ENCODE results near the gene ATAT1. TPM values are rescaled to one million over a fixed set of nuclear protein-coding genes. Genes with fewer than 3 reads are reported as not detected.
A peak's percentile ranks its signal among the peaks of the same experiment; 100 is the strongest.

The ATAT1 gene
- total RNA-seq, 1 donor from 2014 or later = 11.4 TPM

DNA sequence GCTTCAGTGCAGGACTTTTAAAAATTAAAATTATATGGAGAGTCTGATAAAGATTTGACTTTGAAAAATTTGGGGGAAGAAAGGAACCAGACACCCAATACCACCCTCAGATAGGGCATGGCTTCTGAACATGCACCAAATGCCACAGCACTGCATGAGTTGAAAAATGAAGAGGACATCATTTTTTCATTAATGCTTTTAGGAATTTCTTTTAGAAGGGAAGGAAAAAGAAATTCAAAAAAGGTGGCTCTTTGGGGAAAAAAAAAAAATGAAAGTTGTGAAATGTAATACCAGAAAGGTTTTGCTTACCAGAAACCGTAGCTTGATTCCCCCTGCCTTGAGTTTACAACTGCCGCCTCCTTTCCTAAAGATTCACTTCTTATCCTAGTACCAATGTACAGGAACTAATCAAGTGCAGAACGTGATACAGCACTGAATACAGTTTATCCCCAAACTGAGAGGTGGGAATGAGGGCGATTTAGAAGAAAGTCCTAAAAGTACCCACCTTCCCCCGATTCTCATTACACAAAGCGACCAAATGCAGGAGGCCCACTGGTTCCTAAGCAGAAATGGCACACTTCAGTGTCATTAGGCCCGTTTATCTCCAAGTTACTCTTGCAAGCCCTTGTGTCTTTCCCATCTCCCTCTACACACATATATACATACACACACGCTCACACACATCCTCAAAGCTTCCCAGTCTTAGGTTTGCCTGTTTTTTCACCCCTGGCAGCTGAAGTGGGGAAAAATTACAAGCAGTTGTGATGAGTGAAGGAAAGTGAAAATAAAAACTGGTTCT, 12.4 kb upstream of the ATAT1 start:
- Mint-ChIP-seq H3K4me3 (ENCODE audit: unreplicated experiment) (peak overlapping the region; percentile 99), H3K4me1 (ENCODE audit: low read depth) (peaks cover 62% of the 10 kb centered on the region), H3K9me3 (ENCODE audit: low read depth) (no peaks in the 10 kb centered on the region), H3K36me3 (ENCODE audit: low read depth) (peaks cover 21% of the 10 kb centered on the region), H3K27ac (ENCODE audit: unreplicated experiment) (peak overlapping the region; percentile 100), H3K27me3 (ENCODE audit: low read depth) (no peaks in the 10 kb centered on the region)
- no peak for DNase-seq (ENCODE audit: low spot score)
- TF ChIP-seq, protein P1, sequence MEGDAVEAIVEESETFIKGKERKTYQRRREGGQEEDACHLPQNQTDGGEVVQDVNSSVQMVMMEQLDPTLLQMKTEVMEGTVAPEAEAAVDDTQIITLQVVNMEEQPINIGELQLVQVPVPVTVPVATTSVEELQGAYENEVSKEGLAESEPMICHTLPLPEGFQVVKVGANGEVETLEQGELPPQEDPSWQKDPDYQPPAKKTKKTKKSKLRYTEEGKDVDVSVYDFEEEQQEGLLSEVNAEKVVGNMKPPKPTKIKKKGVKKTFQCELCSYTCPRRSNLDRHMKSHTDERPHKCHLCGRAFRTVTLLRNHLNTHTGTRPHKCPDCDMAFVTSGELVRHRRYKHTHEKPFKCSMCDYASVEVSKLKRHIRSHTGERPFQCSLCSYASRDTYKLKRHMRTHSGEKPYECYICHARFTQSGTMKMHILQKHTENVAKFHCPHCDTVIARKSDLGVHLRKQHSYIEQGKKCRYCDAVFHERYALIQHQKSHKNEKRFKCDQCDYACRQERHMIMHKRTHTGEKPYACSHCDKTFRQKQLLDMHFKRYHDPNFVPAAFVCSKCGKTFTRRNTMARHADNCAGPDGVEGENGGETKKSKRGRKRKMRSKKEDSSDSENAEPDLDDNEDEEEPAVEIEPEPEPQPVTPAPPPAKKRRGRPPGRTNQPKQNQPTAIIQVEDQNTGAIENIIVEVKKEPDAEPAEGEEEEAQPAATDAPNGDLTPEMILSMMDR (IDR thresholded peaks at IDR 0.05) = no peak

DNA sequence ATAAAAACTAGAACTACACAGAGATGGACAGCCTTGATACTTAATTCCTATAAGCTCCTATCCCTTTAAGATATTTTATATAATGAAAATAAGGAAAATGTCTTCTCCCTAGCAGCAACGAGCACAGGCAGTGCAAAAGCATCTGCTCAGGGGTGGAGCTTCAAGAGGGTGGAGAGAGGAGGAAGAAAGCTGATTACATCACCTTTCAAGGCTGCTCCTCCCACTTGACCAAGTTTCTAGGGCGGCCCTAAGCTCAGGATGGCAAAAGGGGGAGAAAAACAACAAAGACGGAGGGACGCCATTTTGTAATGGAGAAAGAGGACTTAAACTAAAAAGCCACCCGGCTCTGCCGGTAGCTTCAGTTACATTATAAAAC, 11.8 kb upstream of the ATAT1 start:
- Mint-ChIP-seq H3K36me3 (ENCODE audit: low read depth) (peaks cover 19% of the 10 kb centered on the region), H3K4me1 (ENCODE audit: low read depth) (peaks cover 58% of the 10 kb centered on the region), H3K27ac (ENCODE audit: unreplicated experiment) (peak overlapping the region; percentile 100), H3K9me3 (ENCODE audit: low read depth) (no peaks in the 10 kb centered on the region), H3K27me3 (ENCODE audit: low read depth) (no peaks in the 10 kb centered on the region), H3K4me3 (ENCODE audit: unreplicated experiment) (peak overlapping the region; percentile 99)
- TF ChIP-seq, protein P1 (IDR thresholded peaks at IDR 0.05) = no peak
- DNase-seq (ENCODE audit: low spot score) = no peak

- Mint-ChIP-seq H3K4me1 (ENCODE audit: low read depth) (peaks cover 54% of the 10 kb centered on the region), H3K4me3 (ENCODE audit: unreplicated experiment) (peak overlapping the region; percentile 99), H3K27ac (ENCODE audit: unreplicated experiment) (peak overlapping the region; percentile 100), H3K36me3 (ENCODE audit: low read depth) (peaks cover 19% of the 10 kb centered on the region), H3K9me3 (ENCODE audit: low read depth) (no peaks in the 10 kb centered on the region), H3K27me3 (ENCODE audit: low read depth) (no peaks in the 10 kb centered on the region)
- TF ChIP-seq, protein P1 (IDR thresholded peaks at IDR 0.05) = no peak
- no peak for DNase-seq (ENCODE audit: low spot score)
Observed at GRCh38 chr6:30615219-30615957, 11.3 kb upstream of the ATAT1 start.

DNA sequence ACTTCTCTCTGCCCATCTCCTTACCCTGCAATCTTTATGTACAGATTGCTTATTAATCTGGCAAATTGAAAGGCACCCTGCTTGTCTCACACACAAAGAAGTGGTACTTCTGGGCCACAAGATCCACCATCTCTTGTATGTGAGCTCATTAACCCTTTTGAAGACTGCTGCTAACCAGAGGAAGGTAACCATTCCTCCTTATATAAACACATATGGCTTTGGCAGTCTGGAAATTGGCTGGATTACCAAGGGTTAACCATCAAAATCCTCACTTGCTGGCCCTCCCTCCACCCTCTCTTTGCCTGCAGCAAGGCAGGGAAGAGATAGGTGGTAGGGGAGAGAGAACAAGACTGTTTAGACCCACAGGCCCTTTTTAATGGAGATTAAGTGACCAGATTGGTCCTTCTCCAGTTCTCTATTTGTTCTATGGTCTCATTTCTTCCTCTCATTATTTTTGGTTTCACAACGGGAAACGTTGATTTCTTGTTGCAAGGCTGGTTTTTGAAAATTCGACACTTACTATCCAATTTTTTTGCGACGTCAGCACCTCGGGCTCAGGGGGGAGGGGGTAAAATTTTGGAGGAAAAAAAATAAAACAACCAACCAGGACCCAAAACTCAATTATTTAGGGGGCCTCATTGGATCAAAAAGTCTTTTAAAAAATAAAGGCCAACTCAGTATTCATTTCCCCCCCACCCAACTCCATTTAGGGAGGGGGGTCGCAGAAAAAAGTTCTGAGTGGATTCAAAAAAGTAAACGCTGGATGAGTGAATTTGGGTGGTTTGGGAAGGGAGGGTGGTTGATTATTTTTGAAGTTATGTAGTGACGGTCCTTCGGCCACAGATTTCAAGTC, 10.5 kb upstream of the ATAT1 start:
- peak overlapping the region; percentile 99 for H3K4me3 Mint-ChIP-seq (ENCODE audit: unreplicated experiment)
- peaks cover 19% of the 10 kb centered on the region for H3K36me3 Mint-ChIP-seq (ENCODE audit: low read depth)
- DNase-seq (ENCODE audit: low spot score) = no peak
- TF ChIP-seq, protein P1 (IDR thresholded peaks at IDR 0.05) = no peak
- H3K4me1 Mint-ChIP-seq (ENCODE audit: low read depth) = peaks cover 48% of the 10 kb centered on the region
- H3K9me3 Mint-ChIP-seq (ENCODE audit: low read depth) = no peaks in the 10 kb centered on the region
- H3K27me3 Mint-ChIP-seq (ENCODE audit: low read depth) = no peaks in the 10 kb centered on the region
- peak overlapping the region; percentile 100 for H3K27ac Mint-ChIP-seq (ENCODE audit: unreplicated experiment)

Measured in chondrocyte (in vitro differentiated cells).